Tibial artery (tissue), 4 donors: ENCODE measurements around the gene AS3MT.

ENCODE experiments used
- DNase-seq, 2 donors: peaks; one replicate each; pipeline ENCODE4 v3.0.0-alpha.2; 2019
- H3K27ac ChIP-seq, 2 donors: fragments of 200-600 bp; sonication (generic) in 1 of 2; 1 replicate in 1 of 2; 2 replicates in 1 of 2; pipeline ENCODE4 v1.5.1; 2018 to 2019; ENCODE audit warnings: mild to moderate bottlenecking in 1 of 2
- H3K27me3 ChIP-seq, 2 donors: fragments of 200-600 bp; sonication (generic) in 1 of 2; one replicate each; pipeline versions ENCODE4 v1.5.1 to v1.6.0; 2016 to 2019
- H3K36me3 ChIP-seq, 3 donors: fragments of 200-600 bp; sonication (generic) in 2 of 3; one replicate each; pipeline ENCODE4 v1.5.1; 2016 to 2019; ENCODE audit warnings: mild to moderate bottlenecking in 2 of 3
- H3K4me1 ChIP-seq, 4 donors: fragments of 200-600 bp; sonication (generic) in 2 of 4; 1 replicate in 3 of 4; 2 replicates in 1 of 4; pipeline ENCODE4 v1.5.1; 2016 to 2019
- H3K4me3 ChIP-seq, 2 donors: fragments of 200-600 bp; sonication (generic) in 1 of 2; 1 replicate in 1 of 2; 2 replicates in 1 of 2; pipeline ENCODE4 v1.5.1; 2018 to 2019; ENCODE audit warnings: mild to moderate bottlenecking in 2 of 2
- H3K9me3 ChIP-seq, 3 donors: fragments of 200-600 bp; sonication (generic) in 1 of 3; one replicate each; pipeline ENCODE4 v1.5.1; 2016 to 2019
- intact Hi-C: fragments of 100-400 bp; cut with DNase I; formaldehyde crosslinking; loops from one replicate; pipeline ENCODE4 v1.15.0; 2023; ENCODE audit warnings: low total_unique reads
- TF ChIP-seq, protein P1 (sequence below), 2 experiments: fragments of 200-600 bp in 1 of 2; fragments of 450-650 bp in 1 of 2; IDR thresholded peaks; one replicate each; pipeline ENCODE4 v1.5.1; 2017 to 2019; ENCODE audit warnings: antibody characterized with exemption in 2 of 2, mild to moderate bottlenecking in 1 of 2, moderate library complexity in 1 of 2

The AS3MT gene

DNA sequence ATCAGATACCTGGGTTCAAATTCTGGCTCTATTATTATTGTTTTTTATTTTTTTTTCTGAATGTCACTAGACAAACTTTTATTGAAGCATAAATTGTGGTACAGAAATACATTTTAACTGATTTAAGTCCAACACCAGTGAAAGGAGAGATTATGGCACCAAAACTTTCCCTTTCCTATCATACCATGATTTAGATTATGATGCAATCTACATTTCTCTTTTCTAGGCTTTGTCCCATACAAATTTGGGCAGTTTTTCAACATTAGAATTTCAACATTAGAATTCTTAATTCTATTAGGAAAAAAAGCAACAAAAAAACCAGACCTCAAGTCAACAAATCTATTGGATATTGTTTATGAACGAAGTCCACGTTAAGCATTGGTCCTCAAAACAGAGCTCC is 11.0 kb downstream of the AS3MT start:
- Histone ChIP-seq H3K9me3 (no peaks in the 10 kb centered on the region), H3K4me1 (no peaks in the 10 kb centered on the region), H3K27ac (no peak overlapping the region), H3K27me3 (no peaks in the 10 kb centered on the region), H3K4me3 (no peak overlapping the region), H3K36me3 (peaks cover 10 to 29% (median 11%) of the 10 kb centered on the region in 3 donors)
- intact Hi-C loops: no loop called here
- TF ChIP-seq, protein P1, sequence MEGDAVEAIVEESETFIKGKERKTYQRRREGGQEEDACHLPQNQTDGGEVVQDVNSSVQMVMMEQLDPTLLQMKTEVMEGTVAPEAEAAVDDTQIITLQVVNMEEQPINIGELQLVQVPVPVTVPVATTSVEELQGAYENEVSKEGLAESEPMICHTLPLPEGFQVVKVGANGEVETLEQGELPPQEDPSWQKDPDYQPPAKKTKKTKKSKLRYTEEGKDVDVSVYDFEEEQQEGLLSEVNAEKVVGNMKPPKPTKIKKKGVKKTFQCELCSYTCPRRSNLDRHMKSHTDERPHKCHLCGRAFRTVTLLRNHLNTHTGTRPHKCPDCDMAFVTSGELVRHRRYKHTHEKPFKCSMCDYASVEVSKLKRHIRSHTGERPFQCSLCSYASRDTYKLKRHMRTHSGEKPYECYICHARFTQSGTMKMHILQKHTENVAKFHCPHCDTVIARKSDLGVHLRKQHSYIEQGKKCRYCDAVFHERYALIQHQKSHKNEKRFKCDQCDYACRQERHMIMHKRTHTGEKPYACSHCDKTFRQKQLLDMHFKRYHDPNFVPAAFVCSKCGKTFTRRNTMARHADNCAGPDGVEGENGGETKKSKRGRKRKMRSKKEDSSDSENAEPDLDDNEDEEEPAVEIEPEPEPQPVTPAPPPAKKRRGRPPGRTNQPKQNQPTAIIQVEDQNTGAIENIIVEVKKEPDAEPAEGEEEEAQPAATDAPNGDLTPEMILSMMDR (IDR thresholded peaks at IDR 0.05): no peak
- no peak for DNase-seq

DNA sequence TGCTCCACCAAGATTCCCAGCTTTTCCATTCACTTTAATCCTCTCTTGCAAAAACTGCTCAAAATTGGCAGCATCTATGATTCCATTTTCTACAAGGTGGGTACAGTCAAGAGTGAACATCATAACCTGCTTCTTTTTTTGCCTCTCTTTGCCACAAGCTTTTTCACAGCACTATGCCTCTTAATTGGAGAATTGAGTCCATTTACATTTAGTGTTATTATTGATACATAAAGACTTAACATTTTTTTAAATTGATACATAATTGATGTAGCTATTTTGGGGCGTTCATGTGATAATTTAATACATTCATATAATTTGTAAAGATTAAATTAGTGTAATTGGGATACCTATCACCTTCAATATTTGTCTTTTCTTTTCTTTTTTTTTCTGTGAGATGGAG is 18.8 kb downstream of the AS3MT start:
- DNase-seq: no peak
- Histone ChIP-seq H3K27me3 (no peaks in the 10 kb centered on the region), H3K36me3 (peaks cover 8 to 19% (median 14%) of the 10 kb centered on the region in 3 donors), H3K9me3 (no peaks in the 10 kb centered on the region), H3K4me1 (no peaks in the 10 kb centered on the region), H3K27ac (no peak overlapping the region), H3K4me3 (no peak overlapping the region)
- intact Hi-C loops: no loop called here
- TF ChIP-seq, protein P1 (IDR thresholded peaks at IDR 0.05): no peak

DNA sequence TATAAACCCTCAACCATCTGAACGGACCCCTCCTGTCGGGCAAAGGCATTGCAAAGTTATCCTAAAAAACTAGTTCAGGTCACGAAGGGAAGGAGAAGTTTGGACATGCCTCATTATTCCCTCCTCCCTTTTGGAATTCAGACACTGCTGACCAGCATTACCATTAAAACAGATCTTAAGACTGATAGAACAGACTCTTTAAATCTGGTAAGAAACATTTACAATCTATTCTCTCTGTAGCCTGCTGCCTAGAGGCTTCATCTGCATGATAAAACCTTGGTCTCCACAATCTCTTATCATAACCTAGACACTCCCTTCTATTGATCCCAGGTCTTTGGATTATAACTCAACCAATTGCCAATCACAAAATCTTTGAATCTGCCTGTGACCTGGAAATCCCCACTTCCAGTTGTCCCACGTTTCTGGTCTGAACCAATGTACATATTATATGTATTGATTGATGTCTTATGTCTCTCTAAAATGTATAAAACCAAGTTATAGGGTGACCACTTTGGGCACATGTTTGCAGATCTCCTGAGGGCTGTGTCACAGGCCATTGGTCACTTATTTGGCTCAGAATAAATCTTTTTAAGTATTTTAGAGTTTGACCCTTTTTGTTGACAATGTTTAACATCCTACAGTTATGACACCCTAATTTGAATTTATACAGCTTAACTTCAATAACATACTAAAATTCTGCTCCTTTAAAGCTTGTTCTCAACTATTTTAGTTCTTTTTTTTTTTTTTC is 25.4 kb downstream of the AS3MT start:
- no peaks in the 10 kb centered on the region for H3K27me3 ChIP-seq
- DNase-seq: no peak
- no peak overlapping the region for H3K4me3 ChIP-seq
- H3K27ac ChIP-seq: no peak overlapping the region
- peaks cover 0 to 53% (median 8%) of the 10 kb centered on the region in 3 donors for H3K36me3 ChIP-seq
- H3K9me3 ChIP-seq: no peaks in the 10 kb centered on the region
- intact Hi-C loops: no loop called here
- H3K4me1 ChIP-seq: no peaks in the 10 kb centered on the region
- TF ChIP-seq, protein P1 (IDR thresholded peaks at IDR 0.05): no peak

DNA sequence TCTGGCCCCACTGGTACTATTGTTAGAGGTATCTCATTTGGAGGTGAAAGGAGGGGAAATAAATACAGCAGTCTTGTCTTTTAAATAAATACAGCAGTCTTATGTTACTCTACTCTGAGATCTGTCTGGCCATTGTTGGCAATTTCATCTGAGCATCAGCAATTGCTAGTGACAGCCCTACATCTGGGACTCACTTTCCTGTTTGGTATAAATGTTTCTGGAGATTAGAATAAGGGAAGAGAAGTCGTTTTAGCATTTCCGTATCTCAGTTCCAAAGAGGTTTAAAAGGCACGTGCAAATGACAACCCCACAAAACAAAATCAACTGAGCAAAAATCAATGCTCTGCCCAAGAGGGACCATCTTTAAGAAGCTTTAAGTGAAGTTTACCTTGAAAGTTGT is 30.7 kb downstream of the AS3MT start:
- Histone ChIP-seq H3K27me3 (no peaks in the 10 kb centered on the region), H3K4me3 (no peak overlapping the region), H3K9me3 (no peaks in the 10 kb centered on the region), H3K36me3 (peaks cover 0 to 20% (median 0%) of the 10 kb centered on the region in 3 donors), H3K4me1 (no peaks in the 10 kb centered on the region), H3K27ac (no peak overlapping the region)
- intact Hi-C loops: loop anchor here (5.0 kb wide), 1 partner anchor 63 kb away; the partner anchor contains the start of gene CYP17A1
- no peak for DNase-seq
- TF ChIP-seq, protein P1 (IDR thresholded peaks at IDR 0.05): no peak

DNA sequence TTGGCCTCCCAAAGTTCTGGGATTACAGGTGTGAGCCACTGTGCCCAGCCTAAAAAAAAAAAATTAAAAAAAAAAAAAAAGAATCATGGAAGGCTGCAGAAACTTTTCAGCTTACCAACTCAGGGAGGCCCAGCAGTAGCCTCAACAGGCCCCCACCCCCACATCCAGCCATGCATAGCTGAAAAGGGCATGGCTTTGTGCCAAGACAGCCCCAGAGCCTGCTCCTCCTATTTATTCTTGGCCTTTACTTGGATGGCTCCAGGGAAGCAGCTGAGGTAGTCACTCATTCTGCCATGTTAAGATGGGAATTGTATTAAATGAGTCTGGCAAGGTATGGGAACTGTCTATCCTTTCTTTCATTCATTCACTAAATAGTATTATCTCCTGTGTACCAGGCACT is 35.1 kb downstream of the AS3MT start:
- intact Hi-C loops: loop anchor here (5.0 kb wide), 1 partner anchor 67 kb away; the partner anchor contains the start of gene CYP17A1
- Histone ChIP-seq H3K9me3 (no peaks in the 10 kb centered on the region), H3K36me3 (no peaks in the 10 kb centered on the region), H3K4me3 (no peak overlapping the region), H3K4me1 (no peaks in the 10 kb centered on the region), H3K27me3 (no peaks in the 10 kb centered on the region), H3K27ac (no peak overlapping the region)
- no peak for DNase-seq
- TF ChIP-seq, protein P1 (IDR thresholded peaks at IDR 0.05): no peak
